ENCODE measurements around the gene VSIG2.
A peak's percentile ranks its signal among the peaks of the same experiment; 100 is the strongest.

Gene VSIG2

GRCh38 chr11:124746621-124747243 is 5.3 kb downstream of the VSIG2 start:
- DNase-seq: peak; percentile 70 to 76

GRCh38 chr11:124745835-124746620 is 6.0 kb downstream of the VSIG2 start:
- peak in 1 of 2 experiments; percentile 22 for DNase-seq

GRCh38 chr11:124745270-124745834 is 6.7 kb downstream of the VSIG2 start:
- no peak for DNase-seq

- DNase-seq: no peak
Observed at GRCh38 chr11:124743050-124743449, 9.0 kb downstream of the VSIG2 start.

GRCh38 chr11:124742555-124742954 is 9.5 kb downstream of the VSIG2 start:
- no peak for DNase-seq

- peak; percentile 48 to 50 for DNase-seq
Observed at GRCh38 chr11:124740277-124740882, 11.7 kb downstream of the VSIG2 start.

- peak; percentile 73 to 80 for DNase-seq
Observed at GRCh38 chr11:124739479-124740276, 12.4 kb downstream of the VSIG2 start, which contains the start of gene NRGN. TSS of gene NRGN (plus strand) at chr11:124739942. CDS start at chr11:124740085, 143 bp downstream.

GRCh38 chr11:124738713-124739478 is 13.2 kb downstream of the VSIG2 start:
- no peak for DNase-seq

GRCh38 chr11:124737638-124738305 is 14.3 kb downstream of the VSIG2 start:
- no peak for DNase-seq

- DNase-seq: no peak
Observed at GRCh38 chr11:124736736-124737135, 15.3 kb downstream of the VSIG2 start.

GRCh38 chr11:124732230-124732629 is 19.8 kb downstream of the VSIG2 start:
- no peak for DNase-seq

- no peak for DNase-seq
Observed at GRCh38 chr11:124729571-124729970, 22.5 kb downstream of the VSIG2 start.

- DNase-seq: no peak
Observed at GRCh38 chr11:124728134-124728533, 23.9 kb downstream of the VSIG2 start.

GRCh38 chr11:124727474-124727873 is 24.6 kb downstream of the VSIG2 start:
- no peak for DNase-seq

- DNase-seq: no peak
Observed at GRCh38 chr11:124725719-124726105, 26.3 kb downstream of the VSIG2 start.

GRCh38 chr11:124724979-124725718 is 26.9 kb downstream of the VSIG2 start:
- no peak for DNase-seq

GRCh38 chr11:124722176-124722575 is 29.9 kb downstream of the VSIG2 start:
- no peak for DNase-seq

- DNase-seq: no peak
Observed at GRCh38 chr11:124719534-124719933, 32.5 kb downstream of the VSIG2 start.

- no peak for DNase-seq
Observed at GRCh38 chr11:124718801-124719200, 33.3 kb downstream of the VSIG2 start.
